KG1 (cell line): ENCODE data around the gene EGLN1.
A peak's percentile ranks its signal among the peaks of the same experiment; 100 is the strongest.
"Not testable (repeated sequence)": the region's sequence is repeated elsewhere in the genome, so short reads cannot be mapped to it uniquely, and the experiment has no call there.

Experiments used
- DNase-seq: peaks from one replicate; lab custom pipeline; 2025; lab: John Stamatoyannopoulos, UW

EGLN1 gene

GRCh38 chr1:231359113-231359512, 63.0 kb downstream of the EGLN1 start:
- no peak for DNase-seq

GRCh38 chr1:231357831-231358354, 64.2 kb downstream of the EGLN1 start:
- DNase-seq: peak; percentile 54

- no peak for DNase-seq
These were observed 64.8 kb downstream of the EGLN1 start for GRCh38 chr1:231357187-231357772.

GRCh38 chr1:231355171-231355570, 66.9 kb downstream of the EGLN1 start:
- DNase-seq: no peak

GRCh38 chr1:231354330-231355020, 67.6 kb downstream of the EGLN1 start:
- no peak for DNase-seq

GRCh38 chr1:231353086-231353485, 69.0 kb downstream of the EGLN1 start:
- DNase-seq: no peak

- no peak for DNase-seq
These were observed 70.3 kb downstream of the EGLN1 start for GRCh38 chr1:231351816-231352215.

- not testable (repeated sequence) for DNase-seq
These were observed 73.2 kb downstream of the EGLN1 start for GRCh38 chr1:231348856-231349255.

- DNase-seq: no peak
These were observed 73.6 kb downstream of the EGLN1 start for GRCh38 chr1:231348442-231348841.

GRCh38 chr1:231347961-231348360, 74.1 kb downstream of the EGLN1 start:
- DNase-seq: no peak

- DNase-seq: no peak
These were observed 81.6 kb downstream of the EGLN1 start for GRCh38 chr1:231340328-231341013.

GRCh38 chr1:231338270-231339128, 83.6 kb downstream of the EGLN1 start, which contains the start of gene SPRTN:
SPRTN (plus strand) TSS chr1:231338293; CDS start chr1:231338384, 91 bp downstream.
- DNase-seq: no peak

- DNase-seq: peak; percentile 99
These were observed 84.4 kb downstream of the EGLN1 start, which contains the start of gene EXOC8 for GRCh38 chr1:231337472-231338269. EXOC8 (minus strand) TSS chr1:231337852; CDS start chr1:231337745, 107 bp downstream.

GRCh38 chr1:231337043-231337471, 85.0 kb downstream of the EGLN1 start:
- no peak for DNase-seq

GRCh38 chr1:231335663-231336602, 86.2 kb downstream of the EGLN1 start:
- no peak for DNase-seq

GRCh38 chr1:231334952-231335351, 87.1 kb downstream of the EGLN1 start:
- no peak for DNase-seq

GRCh38 chr1:231334079-231334666, 87.9 kb downstream of the EGLN1 start:
- DNase-seq: no peak

- no peak for DNase-seq
These were observed 89.3 kb downstream of the EGLN1 start for GRCh38 chr1:231332761-231333160.

- no peak for DNase-seq
These were observed 92.6 kb downstream of the EGLN1 start for GRCh38 chr1:231329483-231329882.
